RPMI8226 (cell line): ENCODE results near the gene MKNK2.
A peak's percentile ranks its signal among the peaks of the same experiment; 100 is the strongest.

Experiments
- DNase-seq: peaks from one replicate; pipeline ENCODE4 v3.0.0-alpha.2; 2015

Gene MKNK2

DNA sequence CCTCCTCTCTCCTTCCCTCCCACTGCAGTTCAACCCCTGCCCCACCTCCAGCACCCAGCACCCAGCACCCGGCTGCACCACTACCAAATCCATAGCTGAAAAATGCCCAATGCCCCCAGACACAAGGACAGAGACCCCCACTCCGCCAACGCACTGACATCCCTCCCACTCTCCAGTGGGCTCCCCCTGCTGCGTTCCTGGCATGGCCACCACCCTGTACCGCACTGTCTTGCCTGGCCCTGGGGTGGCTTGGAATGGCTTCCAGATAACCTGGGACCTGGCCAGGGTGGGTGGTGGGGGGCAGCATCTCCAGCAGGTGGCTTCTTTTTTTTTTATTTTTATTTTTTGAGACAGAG lies 5.8 kb upstream of the MKNK2 start:
- no peak for DNase-seq

DNA sequence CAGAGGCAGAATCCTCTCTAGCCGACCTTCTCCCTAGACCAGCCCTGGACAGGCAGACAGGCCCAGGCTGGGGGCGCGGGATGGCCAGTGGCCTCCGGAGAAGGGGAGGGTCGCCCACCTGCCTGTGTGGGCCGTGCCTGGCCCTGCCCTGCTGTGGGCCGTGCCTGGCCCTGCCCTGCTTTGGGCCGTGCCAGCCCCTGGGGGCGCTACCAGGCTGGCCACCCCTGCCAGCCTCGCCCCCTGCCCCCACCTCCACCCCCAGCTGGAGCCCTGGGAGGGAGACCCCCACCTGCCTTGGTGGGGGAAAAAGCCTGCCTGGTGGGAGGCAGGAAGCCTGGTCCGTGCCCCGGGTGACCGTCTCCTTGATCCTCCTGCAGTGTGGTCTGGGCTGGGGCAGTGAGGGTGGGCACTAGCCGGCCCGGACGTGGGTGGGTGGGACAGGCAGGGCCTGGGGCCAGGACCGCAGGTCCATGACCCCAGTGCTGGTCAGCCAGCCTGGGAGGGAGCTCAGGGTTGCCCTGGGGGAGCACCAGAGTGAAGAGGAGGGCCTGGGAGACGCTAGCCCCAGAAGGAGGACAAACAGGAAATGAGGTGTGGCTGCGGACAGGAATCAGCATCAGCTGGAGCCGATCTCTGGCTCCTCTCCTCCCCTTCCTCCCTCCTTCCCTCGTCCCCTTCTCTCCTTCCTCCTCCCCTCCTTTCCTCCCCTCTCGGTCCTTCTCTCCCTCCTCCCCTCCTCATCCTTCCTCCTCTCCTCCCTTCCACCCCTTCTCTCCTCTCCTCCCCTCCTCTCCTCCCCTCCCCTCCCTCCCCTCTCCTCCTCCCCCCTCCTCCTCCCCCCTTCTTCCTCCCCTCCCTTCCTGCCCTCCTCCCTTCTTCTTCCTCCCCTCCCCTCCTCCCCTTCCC lies 5.1 kb upstream of the MKNK2 start:
- peak; percentile 66 for DNase-seq

DNA sequence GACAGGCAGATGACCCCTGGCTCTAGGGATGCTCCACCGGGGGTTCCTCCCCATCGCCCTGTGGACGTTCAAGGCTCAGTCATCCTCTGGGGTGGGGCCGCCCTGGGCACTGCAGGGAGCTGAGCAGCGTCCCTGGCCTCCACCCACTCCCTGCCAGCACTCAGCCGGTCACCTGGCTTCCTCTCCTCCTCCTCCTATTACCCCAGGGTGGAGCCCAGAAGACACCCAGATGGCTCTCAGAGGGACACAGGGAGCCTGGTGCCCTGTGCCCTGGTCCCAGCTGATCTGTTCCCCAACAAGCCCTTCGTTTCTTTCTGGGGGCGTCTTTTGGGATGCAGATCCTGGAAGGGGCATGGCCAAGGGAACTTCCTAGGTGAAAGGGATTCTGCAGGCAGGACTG lies 3.7 kb upstream of the MKNK2 start:
- no peak for DNase-seq

DNA sequence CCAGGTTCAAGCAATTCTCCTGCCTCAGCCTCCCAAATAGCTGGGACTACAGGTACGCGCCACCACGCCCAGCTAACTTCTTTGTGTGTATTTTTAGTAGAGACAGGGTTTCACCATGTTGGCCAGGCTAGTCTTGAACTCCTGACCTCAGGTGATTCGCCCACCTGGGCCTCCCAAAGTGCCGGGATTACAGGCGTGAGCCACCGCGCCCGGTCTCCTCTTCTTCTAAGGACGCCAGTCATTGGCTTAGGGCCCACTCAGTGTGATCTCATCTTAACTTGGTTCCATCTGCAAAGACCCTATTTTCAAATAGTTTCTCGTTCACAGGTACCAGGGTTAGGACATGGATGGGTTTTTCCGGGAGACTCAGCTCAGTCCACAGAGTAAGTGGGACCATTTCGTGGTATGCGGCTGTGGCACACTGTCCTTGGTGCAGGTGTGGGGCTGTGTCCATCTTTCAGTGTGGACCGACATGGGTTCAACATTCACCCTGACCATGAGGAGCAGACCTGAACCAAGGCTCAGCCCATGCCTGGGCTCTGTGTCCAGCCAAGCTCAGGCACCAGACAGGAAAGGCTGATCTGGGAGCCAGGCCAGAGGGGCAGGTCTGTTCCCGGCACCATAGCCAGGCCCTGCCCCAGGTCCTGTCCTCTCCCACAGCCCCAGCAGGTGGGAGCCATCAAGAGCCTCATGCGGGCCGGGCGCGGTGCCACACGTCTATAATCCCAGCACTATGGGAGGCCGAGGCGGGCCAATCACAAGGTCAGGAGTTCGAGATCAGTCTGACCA lies 2.8 kb upstream of the MKNK2 start:
- no peak for DNase-seq

DNA sequence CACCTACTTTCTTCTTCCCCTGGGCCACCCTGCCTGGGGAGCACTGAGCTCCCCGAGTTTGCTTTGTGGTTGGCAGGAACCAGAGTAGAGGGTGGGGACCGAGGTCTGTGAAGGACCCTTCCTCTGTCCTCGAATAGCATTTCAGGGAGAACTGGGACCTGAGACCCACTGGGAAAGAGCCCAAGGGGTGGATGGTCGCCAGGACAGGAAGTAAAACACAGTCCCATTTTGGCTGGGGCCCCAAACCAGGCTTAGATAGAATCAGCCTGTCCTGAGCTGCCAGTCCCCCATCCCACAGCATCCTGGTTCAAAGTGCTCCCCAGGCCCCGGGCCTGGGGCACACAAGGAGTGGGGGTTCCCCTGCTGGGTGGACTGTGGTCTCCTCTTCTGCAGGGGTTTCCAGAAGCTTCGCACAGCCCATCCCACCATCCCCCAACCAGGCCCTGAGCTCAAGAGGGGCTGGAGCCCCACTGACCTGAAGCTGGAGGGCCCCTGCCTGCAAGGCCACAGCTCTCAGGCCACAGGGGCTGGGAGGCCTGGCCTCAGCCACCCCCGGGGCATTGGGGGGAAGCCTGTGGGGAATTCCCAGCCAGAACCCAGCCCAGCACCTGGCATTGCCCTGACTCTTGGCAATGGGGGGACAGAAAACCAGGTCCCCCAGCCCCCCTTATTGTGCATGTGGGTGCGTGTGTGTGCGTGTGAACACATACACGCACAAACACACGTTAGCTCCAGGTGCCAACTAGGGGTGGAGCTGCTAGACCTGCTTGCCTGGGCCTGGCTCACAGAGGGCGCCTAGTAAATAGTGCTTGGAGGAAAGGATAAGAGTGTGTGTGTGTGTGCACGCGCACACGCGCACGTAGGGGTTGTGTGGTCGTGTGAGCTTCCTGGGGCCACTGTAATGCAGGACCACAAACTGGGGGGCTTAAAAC lies 995 bp upstream of the MKNK2 start:
- peak; percentile 76 for DNase-seq

DNA sequence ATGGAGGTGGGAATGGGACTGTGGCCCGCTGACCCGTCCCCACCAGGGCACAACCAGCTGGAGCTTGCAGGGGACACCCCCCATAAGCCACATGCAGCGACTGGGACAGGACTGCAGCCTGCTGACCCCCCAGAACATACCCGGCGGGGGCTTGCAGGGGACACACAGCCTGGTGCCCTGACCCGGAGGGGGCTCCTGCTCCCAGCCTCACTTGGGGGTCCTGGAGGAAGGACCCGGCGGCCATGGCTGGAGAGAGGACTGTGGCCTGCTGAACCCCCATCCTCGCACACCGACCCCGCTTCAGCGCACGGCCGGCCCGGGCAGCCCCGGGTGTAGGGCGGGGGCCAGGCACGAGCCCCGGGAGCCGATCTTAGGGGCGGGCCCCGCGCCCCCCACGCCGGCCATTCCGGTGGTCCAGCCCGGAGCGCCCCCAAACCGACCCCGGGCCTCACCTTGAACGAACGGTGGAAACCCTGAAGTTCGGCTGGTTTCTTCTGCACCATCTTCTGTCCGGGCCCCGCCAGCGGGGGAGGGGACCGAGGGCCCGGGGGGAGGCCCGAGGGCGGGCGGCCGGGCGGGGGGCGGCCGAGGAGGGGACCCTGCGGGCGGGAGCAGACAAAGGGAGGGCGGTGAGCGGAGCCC lies 574 bp downstream of the MKNK2 start:
- DNase-seq, result no peak

DNA sequence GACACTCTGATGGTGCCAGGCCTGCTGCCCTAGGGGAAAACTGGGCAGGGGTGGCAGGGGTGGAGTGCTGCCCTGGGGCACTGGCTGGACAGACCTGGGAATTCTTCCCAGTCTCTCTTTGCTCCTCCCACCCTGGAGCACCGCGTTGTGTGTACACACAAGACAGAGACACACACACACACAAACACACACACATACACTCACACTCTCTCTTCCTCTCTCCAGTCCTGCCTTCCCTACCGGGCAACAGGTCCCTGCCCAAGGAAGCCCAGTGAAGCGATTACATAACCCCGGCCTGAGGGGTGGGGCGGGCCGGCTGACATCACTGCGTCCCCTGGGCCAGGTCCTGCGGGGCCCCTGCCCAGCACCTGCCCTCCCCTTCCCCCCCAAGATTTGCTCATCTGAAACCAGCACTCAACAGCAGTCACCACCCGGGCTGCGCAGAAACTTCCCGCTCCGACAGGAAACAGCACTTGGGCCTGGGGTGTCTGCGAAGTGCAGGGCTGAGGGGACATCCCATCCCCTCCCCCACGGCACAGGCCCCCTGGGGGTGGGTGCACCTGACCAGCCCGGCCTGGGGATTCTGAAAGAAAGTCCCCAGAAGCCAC lies 1.2 kb downstream of the MKNK2 start:
- peak; percentile 81 for DNase-seq

DNA sequence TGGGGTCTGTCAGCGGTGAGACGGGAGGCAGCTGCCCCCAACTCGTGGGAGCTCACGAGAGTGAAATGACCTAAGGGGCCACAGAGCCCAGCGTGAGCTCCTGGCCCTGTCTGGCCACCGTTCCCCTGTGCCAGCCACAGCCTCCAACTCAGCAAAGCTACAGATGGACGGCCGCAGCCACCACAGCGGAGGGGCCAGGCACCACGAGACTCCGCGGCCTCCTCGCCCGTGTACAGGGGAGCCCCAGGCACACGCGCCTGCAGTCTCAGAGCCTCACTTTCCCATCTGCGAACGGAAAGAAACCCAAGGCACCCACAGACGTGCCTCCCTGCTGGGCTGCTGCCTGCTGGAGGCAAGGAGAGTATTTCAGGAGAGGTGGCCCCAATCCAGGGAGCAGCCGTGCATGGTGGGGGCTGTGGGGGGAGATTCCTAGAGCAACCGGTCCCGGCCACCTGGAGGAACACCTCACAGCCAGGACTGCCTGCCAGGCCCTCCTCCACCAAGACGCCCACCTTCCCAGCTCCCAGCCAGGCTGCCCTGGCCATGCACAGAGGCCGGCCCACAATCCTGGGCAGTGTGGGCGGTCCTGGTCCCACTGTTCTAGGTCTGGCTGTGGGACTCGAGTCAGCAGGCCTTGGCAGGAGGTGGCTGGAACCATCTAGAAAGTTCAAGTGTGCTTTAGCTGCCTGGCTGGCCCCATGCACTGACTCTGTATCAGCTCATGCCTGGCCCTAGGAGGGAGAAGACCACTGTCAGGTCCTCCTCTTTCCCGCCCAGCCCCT lies 1.9 kb downstream of the MKNK2 start:
- no peak for DNase-seq

DNA sequence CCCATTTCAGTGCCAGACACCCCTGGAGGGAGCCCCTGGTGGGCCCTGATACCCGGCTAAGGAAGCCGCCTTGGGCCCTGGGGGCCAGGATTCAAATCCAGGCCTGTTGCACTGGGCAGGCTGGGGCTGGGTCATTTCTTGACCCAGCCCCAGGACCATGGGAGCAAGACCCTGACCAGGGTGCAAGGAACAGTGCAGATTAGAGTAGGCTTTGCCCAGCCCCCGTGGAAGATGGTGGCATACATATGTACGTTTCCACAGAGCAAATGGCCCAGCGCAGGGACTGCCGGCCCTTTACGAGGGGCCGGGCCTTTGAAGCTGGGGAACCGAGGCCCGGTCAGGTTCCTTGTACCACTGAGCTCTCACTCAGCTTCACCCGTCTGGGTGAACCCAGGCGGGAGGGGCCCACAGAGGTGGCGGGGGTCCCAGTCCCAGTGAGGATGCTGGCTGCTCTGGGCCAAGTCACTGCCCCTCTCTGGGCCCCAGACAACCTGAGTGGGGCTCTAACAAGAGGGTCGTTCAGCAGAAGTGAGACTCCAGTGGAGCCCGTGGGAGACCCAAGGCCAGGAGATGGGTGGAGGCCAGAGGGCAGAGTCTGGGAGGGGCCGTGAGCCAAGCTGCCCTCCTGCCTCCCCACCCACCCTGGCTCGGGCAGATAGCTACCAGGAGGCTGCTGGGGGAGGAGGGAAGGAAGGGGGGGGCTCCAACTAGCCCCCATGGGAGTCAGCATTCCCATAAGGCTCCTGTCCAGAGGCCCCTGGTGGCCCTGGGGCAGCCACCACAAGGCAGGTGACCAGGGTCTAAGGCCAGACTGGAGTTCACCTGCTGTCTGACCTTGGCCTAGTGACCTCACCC lies 2.7 kb downstream of the MKNK2 start:
- DNase-seq, result no peak

DNA sequence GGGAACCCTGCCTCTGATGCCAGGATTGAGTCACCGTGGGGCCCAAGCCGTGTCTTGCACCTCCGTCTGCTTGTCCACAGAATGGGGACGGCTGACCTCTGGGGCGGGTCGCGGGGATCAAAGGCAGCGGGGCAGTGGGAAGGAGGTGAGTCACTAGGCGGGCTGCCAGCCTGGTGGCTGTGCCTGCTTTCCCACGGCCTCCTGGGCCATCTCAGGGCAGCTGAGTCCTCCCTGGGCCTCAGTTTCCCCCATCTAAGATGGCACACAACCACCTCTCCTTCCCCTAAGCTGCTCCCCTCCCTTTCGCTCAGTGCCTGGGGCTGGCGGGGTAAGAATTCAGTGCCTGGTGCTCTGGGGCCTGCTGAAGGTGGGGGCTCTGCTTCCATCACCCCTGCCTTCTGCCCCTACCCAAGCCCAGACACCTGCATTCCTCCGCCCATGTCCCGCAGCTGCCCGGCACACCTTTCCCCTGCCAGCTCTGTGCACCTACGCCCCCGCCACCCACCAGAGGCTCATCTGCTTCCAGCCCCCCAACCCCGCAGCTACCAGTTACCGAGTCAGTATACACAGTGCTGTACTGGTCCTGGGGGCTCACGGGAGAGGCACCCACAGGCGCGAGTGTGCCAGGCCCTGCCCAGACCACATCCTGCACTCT lies 3.5 kb downstream of the MKNK2 start:
- DNase-seq, result no peak

DNA sequence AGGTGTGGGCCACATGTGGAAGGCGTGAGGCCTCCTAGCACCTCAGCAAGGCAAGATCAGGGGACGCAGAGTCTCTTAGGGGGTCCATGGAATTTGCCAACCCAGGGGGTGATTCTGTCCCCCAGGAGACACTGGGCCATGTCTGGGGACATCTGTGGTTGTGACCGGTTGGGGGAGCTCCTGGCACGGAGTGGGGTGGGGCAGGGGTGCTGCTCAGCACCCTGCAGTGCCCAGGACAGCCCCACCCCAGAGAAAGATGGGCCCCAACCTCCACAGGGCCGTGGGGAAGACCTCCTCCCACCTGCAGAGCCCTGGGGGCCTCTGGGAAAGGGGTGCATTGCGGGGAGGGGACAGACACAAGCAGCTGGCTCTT lies 4.0 kb downstream of the MKNK2 start:
- no peak for DNase-seq

DNA sequence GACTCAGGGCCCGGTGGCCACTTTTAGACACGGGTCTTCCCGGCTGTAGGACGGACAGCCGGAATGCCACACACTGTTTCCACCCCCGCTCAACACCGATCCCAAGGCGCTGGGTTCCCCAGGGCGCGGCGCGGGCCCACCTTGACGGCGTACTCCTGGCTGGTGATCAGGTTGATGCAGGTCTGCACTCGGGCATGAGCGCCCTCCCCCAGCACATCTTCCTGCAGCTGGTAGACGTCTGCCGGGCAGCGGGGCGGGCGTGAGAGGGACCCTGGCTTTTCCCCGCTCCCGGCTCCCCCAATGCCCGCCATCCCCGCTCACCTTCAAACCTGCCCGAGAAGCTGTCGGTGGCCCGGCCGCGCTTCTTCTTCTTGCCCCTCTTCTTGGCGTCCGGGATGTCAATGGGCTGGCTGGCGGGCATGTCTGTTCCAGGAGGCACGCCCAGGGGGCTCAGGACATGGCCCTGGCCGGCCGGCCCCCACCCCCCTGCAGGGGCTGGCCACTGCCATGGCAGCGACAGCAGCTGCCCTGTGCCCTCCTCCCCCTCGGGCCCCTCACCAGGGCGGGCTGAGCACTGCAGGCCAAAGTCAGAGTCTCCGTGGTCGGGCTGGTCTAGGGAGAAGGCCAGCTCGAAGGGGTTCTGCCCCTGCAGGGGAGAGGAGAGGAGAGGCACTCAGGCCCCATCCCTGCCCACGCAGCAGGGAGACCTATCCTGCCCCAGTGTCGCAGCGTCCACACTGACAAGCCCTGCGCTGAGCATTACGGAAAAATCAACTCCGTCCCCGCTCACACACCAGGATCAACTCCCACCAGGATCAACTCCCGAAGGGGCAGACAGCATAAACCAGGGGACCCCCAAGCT lies 4.8 kb downstream of the MKNK2 start:
- no peak for DNase-seq

DNA sequence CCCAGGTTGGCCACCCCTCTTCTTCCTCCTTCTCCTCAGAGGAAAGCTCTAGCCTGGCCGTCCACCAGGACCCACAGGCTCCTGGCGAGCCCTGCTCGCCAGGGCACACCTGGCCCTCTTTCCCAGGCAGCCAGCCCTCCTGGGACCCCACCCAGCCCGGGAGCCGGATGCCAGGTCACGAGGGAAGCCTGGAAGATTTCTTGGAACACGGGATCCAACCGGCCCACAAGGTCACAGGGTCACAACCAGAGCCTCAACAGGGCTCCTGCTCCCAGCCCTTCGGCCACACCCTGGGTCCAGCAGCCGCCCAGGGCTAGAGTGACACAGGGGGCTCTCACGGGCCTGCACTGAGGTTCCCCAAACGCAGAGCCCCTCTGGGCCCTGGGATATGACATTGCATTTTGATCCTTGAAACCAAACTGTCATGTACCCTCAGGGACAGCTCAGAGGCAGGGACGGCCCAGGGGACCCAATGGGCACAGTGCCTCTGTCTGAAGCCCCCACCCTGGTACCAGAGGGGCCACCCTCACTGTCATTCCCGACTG lies 5.5 kb downstream of the MKNK2 start:
- DNase-seq, result no peak

DNA sequence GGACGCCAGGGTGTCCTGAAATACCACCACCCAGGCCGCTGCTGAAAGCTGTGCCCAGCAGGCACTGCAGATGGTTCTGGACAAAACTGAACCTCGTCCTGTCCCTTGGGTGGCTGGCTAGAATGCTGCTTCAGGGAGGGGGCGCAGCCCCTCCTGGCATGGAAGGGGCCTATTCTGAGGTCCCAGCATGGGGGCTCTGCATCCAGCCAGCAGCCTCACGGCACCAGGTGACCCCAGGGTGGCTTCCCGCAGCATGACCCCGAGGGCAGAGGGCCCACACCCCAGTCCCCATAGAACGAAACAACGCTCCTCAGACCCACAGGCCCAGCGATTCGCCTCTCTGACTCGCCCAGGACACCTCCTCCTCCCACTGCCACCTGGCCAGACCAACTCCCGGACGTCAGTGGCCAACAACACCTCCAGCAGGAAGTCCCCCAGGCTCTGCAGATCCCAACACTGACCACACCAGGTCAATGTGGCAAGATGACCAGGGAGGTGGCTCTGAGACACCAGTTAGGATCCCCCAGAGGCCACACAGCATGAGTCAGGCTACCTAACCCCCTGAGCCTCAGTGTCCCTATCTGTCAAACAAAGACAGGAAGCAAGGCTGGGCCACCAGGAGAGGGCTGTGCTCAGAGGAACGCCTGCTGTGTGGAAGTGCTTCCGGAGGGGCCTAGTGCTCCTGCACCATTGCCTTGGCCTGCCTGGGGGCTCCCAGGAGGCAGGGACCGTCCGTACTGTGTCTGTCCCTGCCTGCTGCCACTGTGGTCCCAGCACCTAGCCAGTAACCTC lies 6.1 kb downstream of the MKNK2 start:
- DNase-seq, result no peak

DNA sequence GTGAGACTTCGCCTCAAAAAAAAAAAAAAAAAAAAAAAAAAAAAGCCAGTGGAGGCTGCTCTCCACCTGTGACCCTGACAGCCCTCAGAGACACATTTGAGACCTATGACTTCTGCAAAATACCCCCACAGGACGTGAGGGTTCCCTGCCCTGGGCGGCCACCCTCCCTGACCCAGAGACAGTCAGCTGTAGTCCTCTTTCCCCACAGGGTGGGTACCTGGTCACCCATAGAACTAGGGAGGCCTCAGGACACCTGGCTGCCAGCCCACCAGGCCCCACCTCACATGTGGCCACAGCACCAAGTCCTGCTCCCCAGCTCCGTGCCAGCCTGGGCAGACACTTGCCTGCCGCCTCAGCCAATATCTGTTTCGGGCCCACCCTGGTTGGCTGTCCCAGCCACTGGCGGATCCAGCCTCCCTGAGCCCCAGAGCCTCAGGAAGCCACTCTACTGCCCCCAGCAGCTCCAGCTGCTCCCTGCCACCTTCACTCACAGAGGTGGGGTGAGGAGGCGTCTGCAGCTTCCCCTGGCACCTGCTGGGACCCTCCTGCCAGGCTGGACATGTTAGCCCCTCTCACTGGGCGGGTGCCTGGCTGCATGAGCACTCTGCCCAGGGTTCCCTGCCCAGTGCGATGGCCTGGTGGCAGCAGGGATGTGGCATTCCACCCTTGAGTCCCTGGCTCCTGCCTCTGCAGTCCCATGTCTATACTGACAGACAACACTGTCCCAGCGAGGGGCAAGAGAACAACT lies 6.9 kb downstream of the MKNK2 start:
- no peak for DNase-seq

DNA sequence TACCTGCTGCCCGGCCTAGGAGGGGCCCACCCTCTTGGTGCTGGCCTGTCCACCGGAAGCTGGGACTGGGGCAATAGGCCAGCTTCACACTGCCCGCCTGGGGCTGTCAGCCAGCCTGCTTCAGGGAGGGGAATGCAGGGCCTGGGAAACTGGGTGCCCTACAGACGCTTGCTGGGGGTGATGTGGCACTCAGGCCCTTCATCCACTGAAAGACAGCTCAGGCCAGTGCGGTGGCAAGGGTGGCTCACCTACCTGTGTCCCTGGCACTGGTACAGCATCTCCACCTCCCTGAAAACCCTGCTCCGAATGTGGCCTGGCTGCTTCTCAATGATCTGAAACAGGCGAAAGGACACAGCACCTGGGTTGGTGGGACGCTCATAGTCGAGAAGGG lies 7.8 kb downstream of the MKNK2 start:
- no peak for DNase-seq
